Stimulated activated CD8-positive, alpha-beta memory T cell treated with anti-CD3 and anti-CD28 coated beads, Interleukin-4, amount 100 ng/mL, for 24 hours (primary cell): ENCODE measurements around the gene POLE3.
"Not testable (repeated sequence)": the region's sequence is repeated elsewhere in the genome, so short reads cannot be mapped to it uniquely, and the experiment has no call there.

ENCODE experiments used
- DNase-seq: peaks from one replicate; pipeline ENCODE4 v3.0.0-alpha.2; 2020; ENCODE audit warnings: low read depth

The POLE3 gene

DNA sequence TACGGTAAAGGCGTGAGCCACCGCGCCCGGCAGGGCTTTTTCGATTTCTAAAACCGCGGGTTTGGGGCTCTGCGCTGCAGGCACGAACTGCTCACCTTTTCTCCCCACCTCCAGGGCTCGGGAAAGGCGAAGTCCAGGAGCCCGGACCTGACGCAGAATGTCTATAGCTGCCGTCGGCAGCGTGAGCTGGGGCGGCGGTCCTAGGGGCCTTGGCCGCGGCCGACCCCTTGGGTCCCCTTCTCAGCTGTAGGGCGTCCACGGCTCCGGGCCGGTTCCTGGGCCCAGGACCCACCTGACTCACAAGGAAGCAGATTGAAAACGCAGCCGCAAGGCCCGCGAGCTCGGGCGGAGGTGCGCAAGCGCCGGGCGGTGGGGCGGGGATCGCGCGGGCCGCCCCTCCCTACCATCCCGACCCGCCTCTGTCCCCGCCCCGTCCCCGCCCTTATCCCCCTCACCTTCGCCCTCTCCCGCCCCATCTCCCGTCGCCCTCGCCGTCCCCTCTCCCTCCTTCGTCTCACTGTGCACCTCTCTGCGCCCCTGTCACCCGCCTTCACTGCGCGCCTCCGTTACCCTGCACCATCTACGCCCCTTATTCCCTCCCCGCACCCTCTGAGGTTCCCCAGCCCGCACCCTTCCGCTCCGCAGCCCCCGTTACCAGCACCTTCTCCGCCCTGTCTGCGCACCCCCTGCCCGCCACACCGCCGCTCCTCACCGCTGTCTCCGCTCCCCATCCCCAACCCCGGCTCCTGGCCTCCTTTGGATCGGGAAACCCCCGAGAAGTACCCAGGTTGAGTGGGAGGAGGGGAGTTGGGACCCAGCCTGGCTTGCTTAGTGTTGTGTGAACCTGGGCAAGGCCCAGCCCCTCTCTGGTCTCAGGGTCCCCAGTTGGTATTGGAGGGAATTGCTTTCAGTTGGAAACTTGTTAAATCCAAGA is 33.6 kb downstream of the POLE3 start, which contains the start of gene HDHD3:
HDHD3 (minus strand) TSS at position 353 of the 934 bp plus-strand sequence. CDS start 2,632 bp downstream, outside the sequence.
- peak; percentile 71 for DNase-seq

DNA sequence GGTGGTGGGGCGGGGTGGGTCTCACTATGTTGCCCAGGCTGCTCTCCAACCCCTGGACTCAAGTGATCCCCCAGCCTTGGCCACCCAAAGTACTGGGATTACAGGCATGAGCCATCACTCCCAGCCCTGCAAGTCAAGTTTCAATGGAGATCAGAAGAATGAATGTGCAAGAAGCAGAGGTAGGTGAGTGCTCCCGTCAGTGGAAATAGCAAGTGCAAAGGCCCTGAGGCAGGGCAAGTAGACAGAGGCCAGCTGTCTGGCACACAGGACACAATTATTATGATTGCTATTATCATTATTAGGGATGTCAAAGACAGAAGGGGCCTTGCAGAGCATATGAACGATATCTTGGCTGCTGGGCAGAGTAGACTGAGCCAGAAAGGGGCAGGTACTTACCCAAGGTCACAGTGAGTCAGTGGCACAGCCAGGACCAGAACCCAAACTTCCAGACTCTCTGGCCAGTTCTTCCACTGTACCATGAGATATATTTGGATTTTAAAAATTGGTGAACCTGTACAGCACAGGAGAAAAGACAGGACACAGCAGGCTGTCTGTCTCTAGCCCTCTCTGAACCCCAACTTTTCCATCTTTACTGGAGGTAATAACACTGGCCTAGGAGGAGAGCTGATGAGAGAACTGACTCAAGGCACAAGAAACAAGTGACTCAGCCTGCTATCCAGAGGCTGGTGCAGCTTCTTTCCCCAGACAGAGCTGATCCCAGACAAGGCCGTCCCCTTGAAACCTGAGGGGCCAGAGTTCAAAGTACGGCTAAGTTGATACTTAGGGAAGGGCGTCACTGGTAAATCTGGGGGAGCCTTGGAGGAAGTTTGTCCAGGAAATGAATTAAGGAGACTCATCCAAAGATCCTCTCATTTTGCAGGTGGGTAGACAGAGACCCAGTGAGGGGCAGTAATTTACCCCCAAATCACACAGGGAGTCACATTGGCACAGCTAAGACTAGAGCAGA is 35.1 kb downstream of the POLE3 start:
- DNase-seq, result no peak

DNA sequence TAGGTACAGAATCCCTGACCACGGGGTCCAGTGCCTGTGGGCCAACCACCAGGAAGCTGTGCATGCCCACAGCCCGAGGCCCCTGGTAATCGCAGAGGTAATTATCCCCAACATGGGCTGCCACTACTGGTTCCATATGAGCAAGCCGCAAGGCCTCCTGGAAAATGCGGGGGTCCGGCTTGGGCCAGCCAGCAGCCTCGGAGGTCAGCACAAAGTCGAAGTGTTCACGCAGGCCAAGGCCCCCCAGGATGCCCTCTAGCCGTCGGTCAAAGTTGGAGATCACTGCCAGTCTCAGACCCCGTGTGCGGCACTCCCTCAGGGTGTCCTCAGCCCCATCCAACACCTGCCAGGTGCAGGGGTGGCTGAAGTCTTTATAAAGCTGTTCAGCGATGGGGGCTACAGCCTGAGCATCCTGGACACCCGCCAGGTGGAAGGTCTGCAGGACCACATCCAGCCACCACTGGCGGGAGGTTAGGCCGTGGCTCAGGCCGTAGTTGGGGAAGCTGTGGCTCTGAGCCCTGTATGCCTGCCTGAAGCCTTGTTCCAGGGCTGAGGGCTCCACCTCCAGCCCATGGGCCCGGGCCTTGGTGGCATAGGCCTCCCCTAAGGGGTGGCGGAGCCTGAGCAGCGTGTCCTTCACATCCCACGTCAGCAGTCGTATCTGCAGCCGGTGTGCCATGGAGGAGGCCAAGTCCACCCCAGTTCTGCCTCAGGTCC is 36.6 kb downstream of the POLE3 start:
- no peak for DNase-seq

DNA sequence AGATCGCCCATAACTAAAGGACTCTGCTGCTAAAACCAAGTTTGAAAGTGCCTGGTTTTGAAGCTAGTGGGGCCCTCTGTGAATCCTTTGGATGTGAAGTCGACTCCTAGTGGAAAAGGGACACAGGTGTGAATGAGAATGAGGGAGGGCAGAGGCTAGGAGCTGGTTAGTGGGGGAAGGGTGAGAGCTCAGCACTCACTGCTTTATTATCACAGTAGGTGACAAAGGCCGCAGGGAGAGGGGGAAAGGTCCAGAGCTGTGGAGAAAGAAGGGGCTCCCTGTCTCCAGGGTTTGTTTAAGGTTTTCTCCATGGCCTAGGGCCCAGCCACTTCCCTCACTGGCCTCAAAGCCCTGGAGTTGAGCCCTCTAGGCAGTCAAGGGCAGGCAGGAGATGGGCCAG is 37.2 kb downstream of the POLE3 start:
- no peak for DNase-seq

DNA sequence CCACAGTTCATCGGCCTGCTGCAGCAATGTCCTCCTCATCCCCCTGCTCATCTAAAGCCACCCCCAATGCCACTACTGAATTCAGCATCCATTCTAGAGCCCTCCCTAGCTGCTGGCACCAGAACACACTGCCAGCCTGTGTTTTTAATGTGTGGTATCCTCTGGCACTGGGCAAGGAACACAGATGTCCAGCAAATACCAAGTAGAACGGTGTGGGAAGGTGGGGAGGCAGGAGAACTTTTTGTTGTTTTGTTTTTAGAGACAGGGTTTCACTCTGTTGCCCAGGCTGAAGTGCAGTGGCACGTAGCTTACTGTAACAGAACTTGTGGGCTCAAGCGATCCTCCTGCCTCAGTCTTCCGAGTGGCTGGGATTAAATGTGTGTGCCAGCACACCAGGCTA is 38.4 kb downstream of the POLE3 start:
- DNase-seq, result no peak

DNA sequence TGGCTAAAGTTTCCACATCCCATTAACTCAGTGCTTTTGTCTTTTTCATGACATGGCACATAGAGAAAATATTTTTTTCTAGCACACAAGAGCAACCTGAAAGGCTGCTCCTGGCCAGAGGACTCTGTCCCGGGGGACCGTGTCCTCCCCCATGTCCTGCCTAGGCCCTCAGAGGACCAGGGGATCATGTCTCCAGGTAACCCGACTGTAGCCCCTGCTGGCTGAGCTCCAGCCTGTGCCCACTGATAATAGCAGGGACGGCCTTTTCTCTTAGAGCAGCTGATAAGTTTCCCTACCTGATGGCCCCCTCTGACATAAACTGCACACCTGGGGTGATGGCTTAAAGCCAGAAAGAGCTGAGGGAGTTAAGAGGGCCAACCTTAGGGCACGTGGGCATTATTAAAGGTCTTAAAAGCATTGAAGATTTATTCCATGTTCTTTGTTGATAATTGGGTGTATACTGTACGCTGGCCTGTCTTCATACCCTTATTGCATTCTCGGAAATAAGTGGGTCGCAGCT is 39.6 kb downstream of the POLE3 start:
- no peak for DNase-seq

DNA sequence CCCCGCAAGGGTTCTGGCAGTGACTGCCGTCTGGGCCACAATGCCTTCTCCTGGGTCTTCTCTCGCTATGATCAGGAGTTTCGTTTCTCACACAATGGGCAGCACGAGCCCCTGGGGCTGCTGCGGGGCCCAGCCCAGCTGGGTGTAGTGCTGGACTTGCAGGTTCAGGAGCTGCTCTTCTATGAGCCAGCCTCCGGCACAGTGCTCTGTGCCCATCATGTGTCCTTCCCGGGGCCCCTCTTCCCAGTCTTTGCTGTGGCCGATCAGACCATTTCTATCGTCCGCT is 40.7 kb downstream of the POLE3 start:
- DNase-seq, result no peak

DNA sequence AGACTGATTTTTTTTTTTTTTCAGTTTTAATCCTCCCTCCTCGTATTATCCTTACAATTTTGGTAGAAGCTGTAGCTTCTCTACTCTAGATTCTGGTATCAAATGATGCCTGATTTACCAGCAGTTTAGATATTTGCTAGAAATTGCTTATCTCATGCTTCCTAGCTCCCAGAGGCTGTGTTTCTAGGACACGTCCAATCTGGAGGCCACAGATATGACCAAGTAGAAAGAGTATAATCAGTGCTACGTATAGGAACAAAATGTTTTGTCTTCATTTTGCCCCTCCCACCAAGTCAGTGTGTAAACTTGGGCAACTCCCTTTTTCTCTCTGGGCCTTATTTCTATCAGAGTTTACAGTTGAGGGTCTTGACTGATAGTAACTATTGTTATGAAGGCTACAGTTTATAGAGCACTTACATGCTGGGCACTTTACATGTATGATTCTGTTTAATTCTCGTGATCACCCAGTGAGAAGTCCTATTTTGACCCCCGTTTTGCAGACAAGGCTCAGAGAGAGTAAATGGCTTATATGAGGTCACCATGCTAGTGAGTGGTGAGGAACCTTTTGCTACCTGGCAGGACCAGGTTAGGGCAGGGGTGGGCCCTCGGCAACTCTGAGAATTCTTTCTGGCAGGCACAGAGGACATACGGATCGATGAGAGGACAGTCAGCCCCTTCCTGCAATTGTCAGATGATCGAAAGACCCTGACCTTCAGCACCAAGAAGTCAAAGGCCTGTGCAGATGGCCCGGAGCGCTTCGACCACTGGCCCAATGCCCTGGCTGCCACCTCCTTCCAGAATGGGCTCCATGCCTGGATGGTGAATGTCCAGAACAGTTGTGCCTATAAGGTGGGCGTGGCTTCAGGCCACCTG is 41.3 kb downstream of the POLE3 start:
- no peak for DNase-seq

DNA sequence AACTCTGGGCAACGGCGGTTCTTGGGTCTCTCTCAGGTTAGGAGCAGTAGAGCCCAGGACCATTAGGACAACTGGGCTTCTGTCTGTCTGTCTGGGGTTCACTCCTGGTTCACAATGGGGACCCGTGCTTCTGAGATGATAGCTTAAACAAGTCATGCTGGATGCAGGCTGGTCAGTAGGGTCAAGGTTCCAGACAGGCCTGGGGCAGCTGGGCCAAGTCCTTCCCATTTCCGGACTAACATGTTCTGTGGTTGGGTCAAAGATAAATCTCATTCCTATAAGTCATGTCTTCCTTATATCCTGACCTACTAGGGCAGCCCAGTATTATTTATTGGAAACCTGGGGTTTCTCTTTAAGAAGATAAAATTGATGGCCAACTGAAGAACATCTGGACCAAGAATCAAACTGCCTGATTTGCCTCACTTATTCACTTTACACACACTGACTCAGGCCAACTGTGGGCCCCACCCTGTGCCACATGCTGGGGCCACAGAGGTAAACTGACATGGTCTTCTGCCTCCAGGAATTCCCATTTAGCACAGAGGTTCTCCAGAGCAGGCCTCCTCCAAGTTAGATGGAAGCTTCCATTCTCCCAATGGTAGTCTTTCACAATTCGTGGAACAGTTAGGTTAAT is 42.0 kb downstream of the POLE3 start:
- no peak for DNase-seq

DNA sequence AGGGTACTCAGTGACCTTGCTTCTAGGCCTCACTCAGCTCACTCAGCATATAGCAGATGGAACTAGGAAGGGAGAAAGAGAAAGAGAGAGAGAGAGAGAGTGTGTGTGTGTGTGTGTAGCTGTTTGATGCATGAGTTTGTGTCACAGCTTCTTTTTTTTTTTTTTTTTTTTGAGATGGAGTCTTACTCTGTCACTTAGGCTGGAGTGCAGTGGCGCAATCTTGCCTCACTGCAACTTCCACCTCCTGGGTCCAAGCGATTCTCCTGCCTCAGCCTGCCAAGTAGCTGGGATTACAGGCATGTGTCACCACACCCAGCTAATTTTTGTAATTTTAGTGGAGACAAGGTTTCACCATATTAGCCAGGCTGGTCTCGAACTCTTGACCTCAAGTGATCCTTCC is 44.8 kb downstream of the POLE3 start:
- not testable (repeated sequence) for DNase-seq

DNA sequence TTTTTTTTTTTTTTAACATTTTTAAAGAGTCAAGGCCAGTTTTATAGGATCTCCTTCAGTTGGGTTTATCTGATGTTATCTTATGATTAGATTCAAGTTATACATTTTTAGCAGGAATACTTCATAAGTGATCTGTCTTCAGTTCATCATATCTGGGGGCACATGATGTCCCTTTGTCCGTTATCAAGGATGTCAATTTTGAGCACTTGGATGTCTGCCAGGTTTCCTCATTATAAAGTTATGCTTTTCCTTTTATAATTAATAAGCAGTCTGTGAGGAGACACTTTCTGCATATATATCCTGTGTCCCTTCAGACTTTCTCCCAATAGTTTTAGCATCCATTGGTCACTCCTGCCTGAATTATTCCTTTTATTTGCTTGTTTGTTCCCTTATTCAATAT is 45.5 kb downstream of the POLE3 start:
- no peak for DNase-seq

DNA sequence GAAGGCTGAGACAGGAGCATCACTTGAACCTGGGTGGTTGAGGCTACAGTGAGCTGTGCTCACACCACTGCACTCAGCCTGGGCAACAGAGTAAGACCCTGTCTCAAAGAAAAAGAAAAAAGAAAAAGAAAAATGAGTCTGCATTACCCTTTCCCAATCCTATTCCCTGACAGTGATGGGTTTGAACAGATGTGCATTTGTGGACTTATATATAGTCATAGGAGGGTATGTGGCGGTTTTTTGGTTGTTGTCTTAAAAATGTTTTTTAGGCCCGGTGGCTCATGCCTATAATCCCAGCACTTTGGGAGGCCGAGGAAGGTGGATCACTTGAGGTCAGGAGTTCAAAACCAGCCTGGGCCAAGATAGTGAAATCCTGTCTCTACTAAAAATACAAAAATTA is 47.1 kb downstream of the POLE3 start:
- no peak for DNase-seq

DNA sequence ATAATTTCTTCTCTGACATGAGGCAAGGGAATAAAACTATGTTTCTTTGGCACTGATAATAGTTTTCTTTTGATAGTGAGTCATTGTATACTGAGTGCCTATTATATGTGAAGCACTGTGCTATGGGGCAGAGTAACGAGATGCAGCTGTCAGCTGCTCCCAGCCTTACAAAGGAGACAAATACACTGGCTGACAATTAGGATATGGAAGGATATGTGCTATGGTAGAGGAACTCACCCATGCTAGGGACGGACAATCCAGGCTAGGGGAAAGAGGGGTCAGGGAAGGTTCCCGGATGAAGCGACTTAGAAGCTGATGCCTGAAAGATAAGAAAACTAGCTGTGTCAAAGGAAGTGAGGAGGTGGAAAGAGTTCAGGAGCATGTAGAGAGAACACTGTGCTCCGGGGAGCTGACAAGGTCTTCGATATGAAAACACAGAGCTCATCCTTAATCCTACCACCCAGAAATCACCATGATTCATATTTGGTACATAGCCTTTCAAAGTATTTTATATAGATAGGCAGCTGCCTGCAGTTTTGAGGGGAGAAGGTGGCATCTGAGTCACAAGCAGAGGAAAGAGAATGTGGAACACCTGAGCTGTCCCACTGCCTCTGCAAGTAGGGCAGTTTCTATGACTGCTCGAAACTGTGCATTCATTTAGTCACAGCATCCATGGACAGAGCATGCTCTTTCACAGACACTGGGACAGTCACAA is 49.0 kb downstream of the POLE3 start:
- DNase-seq, result no peak

DNA sequence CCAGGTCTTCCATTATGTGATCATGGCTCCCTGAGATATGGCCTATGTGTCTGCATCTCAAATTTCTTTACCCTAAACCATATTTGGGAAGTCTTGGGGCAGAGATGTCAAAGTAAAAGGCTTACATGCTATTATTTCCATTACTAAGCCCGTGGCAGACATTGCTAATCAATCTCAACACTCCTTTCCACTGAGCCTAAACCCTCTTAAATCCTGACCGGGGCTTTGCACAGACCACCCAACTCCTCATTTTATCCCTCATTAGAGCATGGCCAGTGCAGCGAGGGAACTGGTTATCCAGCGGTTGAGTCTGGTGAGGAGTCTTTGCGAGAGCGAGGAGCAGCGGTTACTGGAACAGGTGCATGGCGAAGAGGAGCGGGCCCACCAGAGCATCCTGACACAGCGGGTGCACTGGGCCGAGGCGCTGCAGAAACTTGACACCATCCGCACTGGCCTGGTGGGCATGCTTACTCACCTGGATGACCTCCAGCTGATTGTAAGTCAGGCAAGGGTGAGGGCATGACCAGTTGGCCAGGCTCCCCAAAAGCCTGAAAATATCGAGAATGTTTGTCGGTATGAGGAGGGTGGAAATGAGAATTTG is 50.1 kb downstream of the POLE3 start:
- DNase-seq, result no peak

DNA sequence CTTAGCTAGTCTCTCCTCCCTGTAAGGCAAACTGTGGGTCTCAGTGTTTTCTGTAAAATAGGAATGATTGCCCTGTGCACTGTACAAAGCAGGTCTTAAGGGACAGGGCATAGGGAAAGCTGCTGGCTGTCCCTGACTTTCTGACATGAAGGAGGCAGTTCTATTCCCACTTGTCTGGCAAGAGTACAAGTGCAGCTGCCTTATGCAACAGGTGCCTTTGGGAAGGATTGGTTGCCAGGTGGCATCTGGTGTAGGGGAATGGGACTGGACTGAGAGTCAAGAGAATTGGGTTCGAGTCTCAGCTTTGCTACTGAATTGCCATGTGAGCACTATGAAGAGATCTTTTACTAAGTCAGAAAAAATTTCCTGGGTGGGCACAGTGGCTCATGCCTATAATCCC is 51.1 kb downstream of the POLE3 start:
- DNase-seq, result no peak
